T-helper 1 cell treated with Interleukin-12 subunit alpha and Interleukin-12 subunit beta and Interleukin-4 antibody, amounts not matched to agents 30 ng/mL and 1 ng/mL, for 36 hours (primary cell): ENCODE data around the gene ANGPTL2. TPM values are rescaled to one million over a fixed set of nuclear protein-coding genes. Genes with fewer than 3 reads are reported as not detected.

Experiments
- intact Hi-C: fragments of 100-400 bp; cut with micrococcal nuclease; formaldehyde crosslinking; loops from one replicate; pipeline ENCODE4 v1.15.1; 2024
- total RNA-seq: library from RNA; stranded (reverse); gene quantifications from 2 replicates; pipeline ENCODE4 v1.2.3, GENCODE V29; 2022

The ANGPTL2 gene
- total RNA-seq, 1 donor from 2014 or later: not detected

DNA sequence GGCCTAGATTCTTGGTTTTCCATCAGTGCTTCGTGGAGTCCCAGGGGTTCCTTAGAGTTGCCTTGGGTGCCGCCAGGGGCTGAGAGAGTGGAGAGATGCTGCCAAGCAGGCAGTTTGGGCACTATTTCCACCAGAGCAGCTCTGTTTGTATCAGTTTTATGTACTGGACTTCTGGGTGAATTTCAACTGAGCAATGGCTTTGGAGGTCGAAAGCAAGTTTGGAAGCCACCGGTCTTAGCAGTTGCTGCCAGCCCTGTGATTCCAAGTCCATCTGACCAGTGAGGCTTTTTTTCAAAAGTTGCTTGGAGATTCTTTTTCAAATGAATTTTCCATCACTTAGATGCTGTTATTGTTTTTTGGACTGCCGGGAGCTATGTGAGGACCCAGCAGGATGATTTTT lies 68.5 kb downstream of the ANGPTL2 start:
- intact Hi-C loops: no loop called here

DNA sequence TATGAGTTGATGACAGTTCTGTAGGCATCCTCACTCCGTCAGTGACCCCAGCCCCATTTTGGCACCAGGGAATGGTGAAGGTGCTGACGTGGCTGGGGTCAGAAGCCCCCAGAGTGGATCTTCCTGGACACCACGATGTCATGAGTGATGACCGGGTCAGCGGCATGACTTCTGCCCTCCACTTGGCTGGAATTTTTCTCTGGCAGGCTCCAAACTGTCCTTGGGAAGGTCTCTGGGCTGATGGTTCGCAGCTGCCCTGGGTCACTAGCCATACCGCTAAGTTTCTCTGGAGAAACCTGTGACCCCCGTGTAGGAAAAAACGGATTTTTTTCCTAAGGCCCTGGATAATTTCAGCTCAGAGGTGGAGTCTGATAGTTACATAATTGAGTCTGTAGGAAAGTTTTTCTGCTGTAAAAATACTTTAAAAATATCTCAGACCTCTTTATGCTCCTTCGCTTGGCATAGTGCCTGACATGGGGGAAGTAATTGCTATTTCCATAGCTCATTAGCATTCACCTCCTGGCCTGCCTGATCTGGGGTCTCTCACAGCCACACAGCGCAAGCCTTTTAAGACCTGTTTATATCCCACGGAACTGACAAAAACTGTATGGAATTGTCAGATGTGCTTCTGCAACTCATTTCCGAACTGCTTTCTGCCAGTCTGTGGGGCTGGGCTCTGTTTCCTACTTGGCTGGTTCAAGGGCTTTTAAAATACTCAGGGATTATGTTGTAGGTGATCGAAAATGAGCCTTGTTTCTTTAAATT lies 69.2 kb downstream of the ANGPTL2 start:
- intact Hi-C loops: no loop called here

DNA sequence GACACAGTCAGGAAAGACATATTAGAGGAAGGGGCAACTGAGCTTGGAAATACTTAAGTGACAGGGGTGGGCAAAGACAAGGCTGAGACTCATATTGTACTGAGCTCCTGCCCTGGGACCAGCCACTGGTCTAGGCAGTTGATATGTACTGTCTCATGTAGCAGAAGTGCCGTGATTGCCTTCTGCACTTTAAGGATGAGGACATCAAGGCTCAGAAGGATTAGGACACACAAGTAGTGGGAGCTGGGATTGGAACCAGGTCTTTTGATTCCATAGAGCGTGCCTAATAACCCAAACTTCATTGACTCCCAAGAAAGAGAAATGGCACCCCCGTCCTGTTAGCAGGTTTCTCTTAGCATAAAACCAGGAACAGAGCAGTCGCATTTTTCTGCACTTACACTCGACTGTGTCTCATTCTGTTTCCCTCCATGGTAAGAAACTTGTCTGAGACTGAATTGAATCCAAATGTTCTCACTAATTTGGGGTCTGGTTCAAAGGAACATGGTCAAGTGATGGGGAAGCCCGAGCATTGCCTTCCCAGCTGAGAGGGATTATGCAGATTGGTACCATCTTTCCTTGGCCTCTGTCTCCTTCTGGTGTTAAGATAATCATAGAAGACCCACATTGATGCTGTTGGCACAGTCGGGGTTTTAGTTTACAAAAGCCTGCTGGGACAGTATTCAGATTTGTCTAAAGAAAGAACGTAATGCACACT lies 70.4 kb downstream of the ANGPTL2 start:
- intact Hi-C loops: no loop called here

DNA sequence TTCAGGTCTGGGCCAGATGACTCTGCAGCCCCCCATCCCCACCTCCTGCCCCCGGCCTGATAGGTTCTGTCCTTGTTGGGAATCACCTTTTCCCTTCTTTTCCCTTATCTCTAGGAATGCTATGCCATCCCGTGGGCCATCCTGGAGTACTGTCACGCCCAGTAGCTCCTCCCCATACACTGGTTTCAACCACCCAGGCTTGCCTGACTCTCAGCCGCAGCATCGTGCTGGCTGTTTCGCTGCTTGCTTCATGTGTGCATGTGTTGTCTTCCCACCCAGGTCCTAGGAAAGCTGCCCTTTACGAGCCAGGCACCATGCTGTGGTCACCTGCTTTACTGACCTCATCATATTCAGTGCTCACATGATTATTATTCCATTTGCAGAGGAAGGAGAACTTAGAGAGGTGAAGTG lies 71.8 kb downstream of the ANGPTL2 start:
- intact Hi-C loops: no loop called here

DNA sequence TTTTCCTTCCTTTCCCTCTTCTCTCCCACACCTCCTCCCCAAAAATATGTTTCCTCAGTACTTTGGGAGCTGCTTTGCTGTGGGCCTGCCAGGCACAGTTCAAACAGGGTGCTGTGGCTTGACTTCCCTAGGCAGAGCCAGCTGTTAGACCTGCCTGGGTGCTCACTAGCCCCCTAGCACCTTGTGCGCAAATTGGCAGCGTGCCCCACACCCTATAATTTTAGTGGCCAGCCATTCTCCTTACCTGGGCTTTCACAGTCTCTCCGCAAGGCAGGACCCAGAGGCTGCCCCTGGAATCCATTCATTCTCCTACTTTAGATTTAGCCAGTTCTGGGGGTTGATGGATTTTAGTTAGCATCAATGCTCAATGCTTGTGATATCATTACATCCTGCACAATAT lies 72.3 kb downstream of the ANGPTL2 start:
- intact Hi-C loops: no loop called here

- intact Hi-C loops: loop anchor here (1.0 to 5.0 kb wide), 4 partner anchors 44 to 113 kb away; no protein-coding TSS in a partner anchor
Observed at GRCh38 chr9:127049581-127049980, 72.9 kb downstream of the ANGPTL2 start.

DNA sequence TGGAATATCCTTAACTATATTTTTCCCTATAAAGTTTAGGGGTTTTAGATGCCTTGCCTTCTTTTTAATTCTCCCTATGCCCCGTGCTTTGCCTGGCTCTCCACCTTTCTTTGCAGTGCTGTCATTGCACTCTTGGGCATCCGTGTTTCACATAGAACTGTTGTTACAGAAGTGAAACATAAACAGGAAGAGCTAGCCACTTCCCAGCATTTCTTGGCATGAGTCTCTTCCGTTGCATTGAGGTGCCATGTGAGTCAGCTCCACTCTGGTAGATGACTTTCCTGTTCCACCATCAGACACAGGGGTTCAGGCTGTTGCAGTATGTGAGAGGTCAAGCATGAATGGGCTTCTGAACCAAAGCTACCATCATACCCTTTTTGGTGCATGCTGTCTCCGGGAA lies 73.4 kb downstream of the ANGPTL2 start:
- intact Hi-C loops: loop anchor here (1.0 to 5.0 kb wide), 4 partner anchors 44 to 113 kb away; no protein-coding TSS in a partner anchor

GRCh38 chr9:127047971-127048370 lies 74.5 kb downstream of the ANGPTL2 start:
- intact Hi-C loops: loop anchor here (5.0 kb wide), 1 partner anchor 114 kb away; no protein-coding TSS in a partner anchor

DNA sequence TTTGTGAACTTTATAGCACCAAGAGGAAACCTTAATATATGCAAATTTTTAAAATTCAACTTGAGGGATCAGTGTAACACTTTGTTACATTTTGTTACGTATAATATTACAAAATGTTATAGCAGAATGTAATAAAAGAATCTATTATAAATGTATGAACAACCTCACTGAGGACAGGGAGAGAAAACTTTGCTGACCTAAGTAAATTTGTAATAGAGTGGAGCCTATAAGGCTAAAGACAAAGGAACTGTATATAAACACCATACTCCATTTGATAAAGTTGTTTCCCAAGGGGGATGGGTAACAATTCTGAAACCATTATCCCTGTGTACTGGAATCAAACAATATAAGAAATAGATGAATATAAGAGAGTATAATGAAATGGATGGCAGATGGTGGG lies 77.3 kb downstream of the ANGPTL2 start:
- intact Hi-C loops: loop anchor here (5.0 kb wide), 1 partner anchor 117 kb away; no protein-coding TSS in a partner anchor

- intact Hi-C loops: no loop called here
Observed at GRCh38 chr9:127039492-127039891, 82.9 kb downstream of the ANGPTL2 start.

DNA sequence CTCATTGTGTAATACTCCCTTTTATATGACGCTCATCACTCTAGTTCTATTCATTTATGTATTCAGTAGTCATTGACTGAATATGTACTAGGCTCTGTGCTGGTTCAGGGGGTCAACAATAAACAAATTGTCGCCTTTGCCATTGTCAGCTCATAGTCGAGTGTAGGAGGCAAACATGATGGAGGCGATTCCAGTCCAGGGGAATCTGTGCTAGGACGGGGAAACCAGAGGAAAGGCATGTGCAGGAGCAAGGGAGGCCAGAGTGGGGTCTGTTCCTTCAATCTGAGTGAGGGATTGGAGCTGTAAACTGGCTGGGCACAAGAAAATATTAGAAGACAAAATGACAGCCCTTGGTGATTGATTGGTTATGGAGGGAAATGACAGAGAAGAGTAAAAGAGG lies 83.9 kb downstream of the ANGPTL2 start:
- intact Hi-C loops: no loop called here

Other genes with a start within 250 kb of the ANGPTL2 start
- 3.3 and 3.8 TPM in 2 replicates for gene RALGPS1, start 207.9 kb downstream of the ANGPTL2 start, total RNA-seq
- 0.88 and 1.3 TPM in 2 replicates for gene GARNL3, start 142.1 kb upstream of the ANGPTL2 start, total RNA-seq